SJSA1 (cell line): ENCODE measurements around the gene HMCN2. TPM values are rescaled to one million over a fixed set of nuclear protein-coding genes. Genes with fewer than 3 reads are reported as not detected.
A peak's percentile ranks its signal among the peaks of the same experiment; 100 is the strongest.

Source experiments
- DNase-seq, 2 experiments: peaks; one replicate each; pipeline ENCODE4 v3.0.0-alpha.2; 2015 to 2020; ENCODE audit warnings: low spot score in 2 of 2, low read depth in 1 of 2
- H3K27ac ChIP-seq: fragments of 250-450 bp; sonication (Bioruptor Pico); 2 replicates; pipeline ENCODE4 v1.5.1; 2020; ENCODE audit warnings: mild to moderate bottlenecking, moderate library complexity
- H3K27me3 ChIP-seq: fragments of 250-450 bp; sonication (Bioruptor Pico); replicated peaks from 2 replicates; pipeline ENCODE4 v1.5.1; 2020; ENCODE audit warnings: mild to moderate bottlenecking, moderate library complexity
- H3K36me3 ChIP-seq: fragments of 250-450 bp; sonication (Bioruptor Pico); 2 replicates; pipeline ENCODE4 v1.5.1; 2020; ENCODE audit warnings: mild to moderate bottlenecking
- H3K4me1 ChIP-seq: fragments of 250-450 bp; sonication (Bioruptor Pico); replicated peaks from 2 replicates; pipeline ENCODE4 v1.6.1; 2021; ENCODE audit warnings: mild to moderate bottlenecking
- H3K4me3 ChIP-seq: fragments of 250-450 bp; sonication (Bioruptor Pico); 2 replicates; pipeline ENCODE4 v1.5.1; 2020; ENCODE audit warnings: mild to moderate bottlenecking
- H3K9me3 ChIP-seq: fragments of 250-450 bp; sonication (Bioruptor Pico); replicated peaks from 2 replicates; pipeline ENCODE4 v1.5.1; 2020; ENCODE audit warnings: mild to moderate bottlenecking
- total RNA-seq: library from RNA; depleted of rRNA; stranded (reverse); fragments of >200 nt; shearing (Covaris generic); gene quantifications from 2 replicates; pipeline ENCODE4 v1.2.3, GENCODE V29; 2014

Gene HMCN2
- total RNA-seq, 1 experiment from 2014 or later = 1.9 TPM

- peaks cover 29% of the 10 kb centered on the region for H3K4me1 ChIP-seq
- H3K36me3 ChIP-seq = no peaks in the 10 kb centered on the region
- H3K27ac ChIP-seq = no peak overlapping the region
- no peak overlapping the region for H3K4me3 ChIP-seq
- H3K9me3 ChIP-seq = no peaks in the 10 kb centered on the region
- DNase-seq = no peak
- H3K27me3 ChIP-seq = no peaks in the 10 kb centered on the region
These were observed 184.9 kb downstream of the HMCN2 start for GRCh38 chr9:130450344-130451003.

GRCh38 chr9:130451004-130451390, 185.4 kb downstream of the HMCN2 start:
- Histone ChIP-seq H3K36me3 (no peaks in the 10 kb centered on the region), H3K4me3 (no peak overlapping the region), H3K4me1 (peaks cover 24% of the 10 kb centered on the region), H3K27ac (no peak overlapping the region), H3K9me3 (no peaks in the 10 kb centered on the region), H3K27me3 (no peaks in the 10 kb centered on the region)
- no peak for DNase-seq

DNA sequence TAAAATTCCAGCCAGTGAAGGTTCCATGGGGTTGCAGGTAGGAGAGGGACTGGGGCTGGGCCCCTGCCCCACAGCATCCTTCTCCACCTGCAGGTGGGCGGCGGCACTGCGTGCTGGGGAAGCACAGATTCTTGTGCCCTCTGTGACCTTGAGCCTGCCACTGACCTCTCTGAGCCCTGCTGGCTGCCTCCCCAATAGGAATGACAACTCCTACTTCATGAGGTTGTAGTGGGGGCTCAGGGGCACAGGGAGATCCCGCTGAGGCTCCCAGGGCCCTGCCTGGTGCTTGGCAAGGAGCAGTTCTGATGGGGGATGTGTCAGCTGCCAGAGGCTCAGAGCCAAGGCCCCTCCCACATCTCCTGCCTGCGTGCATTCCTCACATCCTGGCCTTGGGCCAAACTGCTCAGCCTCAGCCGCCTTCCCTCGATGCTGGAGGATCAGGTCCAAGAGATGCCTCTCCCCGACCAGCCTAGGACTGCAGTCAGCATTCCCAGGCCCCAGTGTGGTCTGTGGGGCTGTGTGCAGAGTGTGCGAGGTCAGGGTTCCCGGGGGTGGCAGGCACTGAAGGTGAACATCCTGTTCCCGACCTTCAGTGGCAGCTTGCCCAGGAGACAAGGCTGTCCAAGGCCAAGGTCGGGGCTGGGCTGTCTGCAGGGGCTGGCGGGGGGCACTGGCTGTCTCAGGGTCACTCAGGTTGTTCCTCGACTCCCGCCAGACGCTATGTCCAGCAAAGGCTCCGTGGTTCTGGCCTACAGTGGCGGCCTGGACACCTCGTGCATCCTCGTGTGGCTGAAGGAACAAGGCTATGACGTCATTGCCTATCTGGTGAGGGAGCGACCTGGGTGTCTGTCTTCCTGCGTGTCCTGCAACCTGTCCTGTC, 186.2 kb downstream of the HMCN2 start:
- Histone ChIP-seq H3K27ac (no peak overlapping the region), H3K9me3 (no peaks in the 10 kb centered on the region), H3K36me3 (no peaks in the 10 kb centered on the region), H3K27me3 (no peaks in the 10 kb centered on the region), H3K4me1 (peaks cover 19% of the 10 kb centered on the region), H3K4me3 (no peak overlapping the region)
- peak; percentile 80 to 89 for DNase-seq

DNA sequence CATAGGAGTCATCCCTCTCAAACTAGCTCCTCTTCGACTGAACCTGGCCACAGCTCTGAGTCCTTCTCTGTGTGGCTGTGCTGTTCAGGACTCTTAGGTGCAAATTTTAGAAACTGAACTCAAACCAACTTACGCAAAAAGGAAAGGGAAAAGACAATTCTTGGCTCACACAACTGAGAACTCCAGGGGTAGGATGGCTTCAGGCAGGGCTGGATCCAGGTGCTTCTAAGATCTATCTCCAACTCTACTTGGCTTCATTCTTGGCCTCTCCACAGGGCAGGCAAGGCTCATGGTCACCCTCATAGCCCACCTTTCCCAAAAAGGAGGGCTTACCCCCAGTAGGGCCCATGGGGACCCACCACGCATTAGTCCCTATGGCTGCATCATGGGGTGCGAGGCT, 187.3 kb downstream of the HMCN2 start:
- no peaks in the 10 kb centered on the region for H3K36me3 ChIP-seq
- no peak overlapping the region for H3K27ac ChIP-seq
- no peaks in the 10 kb centered on the region for H3K9me3 ChIP-seq
- no peak overlapping the region for H3K4me3 ChIP-seq
- H3K27me3 ChIP-seq = no peaks in the 10 kb centered on the region
- no peak for DNase-seq
- H3K4me1 ChIP-seq = peaks cover 19% of the 10 kb centered on the region

- Histone ChIP-seq H3K27me3 (no peaks in the 10 kb centered on the region), H3K27ac (no peak overlapping the region), H3K9me3 (no peaks in the 10 kb centered on the region), H3K4me3 (no peak overlapping the region), H3K36me3 (no peaks in the 10 kb centered on the region), H3K4me1 (peaks cover 15% of the 10 kb centered on the region)
- DNase-seq = no peak
These were observed 187.9 kb downstream of the HMCN2 start for GRCh38 chr9:130453487-130453886.

DNA sequence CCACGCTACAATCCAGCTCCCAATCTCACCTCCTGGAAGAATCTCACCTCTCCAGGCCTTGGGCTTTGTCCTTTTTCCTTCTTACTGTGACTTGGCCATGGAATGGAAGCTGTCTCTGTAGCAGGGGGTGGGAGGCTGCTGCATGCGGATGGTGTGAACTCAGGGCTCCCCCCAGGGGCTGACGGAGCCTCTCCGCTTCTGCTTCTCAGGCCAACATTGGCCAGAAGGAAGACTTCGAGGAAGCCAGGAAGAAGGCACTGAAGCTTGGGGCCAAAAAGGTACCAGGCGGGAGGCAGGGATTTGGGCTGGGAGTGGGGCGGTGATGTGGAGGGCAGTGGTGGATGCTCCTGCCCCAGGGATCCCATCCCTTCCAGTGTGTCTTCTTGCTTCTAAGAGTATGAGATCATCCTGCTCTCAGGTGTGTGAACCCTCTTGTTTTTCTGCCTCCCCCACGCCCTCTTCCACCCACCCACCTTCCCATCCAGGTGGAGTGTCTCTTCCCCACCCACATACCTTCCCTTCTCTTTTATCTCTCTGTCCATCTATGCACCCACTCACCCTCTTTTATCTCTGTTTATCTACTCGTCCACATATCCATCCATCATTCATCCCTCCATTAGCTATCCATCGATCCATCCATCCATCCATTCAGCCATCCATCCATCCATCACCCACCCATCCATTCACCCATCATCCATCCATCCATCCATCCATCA, 188.7 kb downstream of the HMCN2 start:
- no peaks in the 10 kb centered on the region for H3K36me3 ChIP-seq
- no peak overlapping the region for H3K4me3 ChIP-seq
- H3K9me3 ChIP-seq = no peaks in the 10 kb centered on the region
- H3K4me1 ChIP-seq = peaks cover 21% of the 10 kb centered on the region
- H3K27ac ChIP-seq = no peak overlapping the region
- H3K27me3 ChIP-seq = no peaks in the 10 kb centered on the region
- DNase-seq = no peak

GRCh38 chr9:130454812-130455325, 189.3 kb downstream of the HMCN2 start:
- no peak for DNase-seq
- Histone ChIP-seq H3K27me3 (no peaks in the 10 kb centered on the region), H3K36me3 (no peaks in the 10 kb centered on the region), H3K4me3 (no peak overlapping the region), H3K4me1 (peaks cover 27% of the 10 kb centered on the region), H3K9me3 (no peaks in the 10 kb centered on the region), H3K27ac (no peak overlapping the region)

DNA sequence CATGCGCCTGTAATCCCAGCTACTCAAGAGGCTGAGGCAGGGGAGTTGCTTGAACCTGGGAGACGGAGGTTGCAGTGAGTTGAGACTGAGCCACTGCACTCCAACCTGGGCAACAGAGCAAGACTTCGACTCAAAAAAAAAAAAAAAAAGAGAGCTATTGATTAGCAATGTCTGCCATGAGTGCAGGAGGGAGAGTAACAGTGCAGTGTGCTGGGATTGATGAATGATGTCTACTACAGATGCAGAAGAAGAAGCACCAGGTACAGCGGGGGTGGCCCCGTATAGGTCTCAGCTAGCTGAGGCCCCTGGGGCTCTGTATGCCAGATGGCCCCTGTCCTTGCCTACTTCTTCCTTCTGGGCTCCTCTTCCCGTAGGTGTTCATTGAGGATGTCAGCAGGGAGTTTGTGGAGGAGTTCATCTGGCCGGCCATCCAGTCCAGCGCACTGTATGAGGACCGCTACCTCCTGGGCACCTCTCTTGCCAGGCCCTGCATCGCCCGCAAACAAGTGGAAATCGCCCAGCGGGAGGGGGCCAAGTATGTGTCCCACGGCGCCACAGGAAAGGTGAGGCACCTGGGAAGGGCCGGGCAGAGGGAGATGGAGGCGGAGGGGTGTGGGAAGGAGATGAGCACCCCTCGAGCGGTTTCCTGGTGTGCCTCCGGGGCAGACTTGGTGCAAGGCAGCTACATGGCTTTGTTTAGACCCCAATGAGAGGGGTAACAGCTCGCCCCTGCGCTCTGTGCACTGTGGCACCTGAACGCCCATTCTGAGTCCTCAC, 192.7 kb downstream of the HMCN2 start:
- no peaks in the 10 kb centered on the region for H3K9me3 ChIP-seq
- H3K4me3 ChIP-seq = no peak overlapping the region
- no peak overlapping the region for H3K27ac ChIP-seq
- no peaks in the 10 kb centered on the region for H3K27me3 ChIP-seq
- peaks cover 28% of the 10 kb centered on the region for H3K4me1 ChIP-seq
- H3K36me3 ChIP-seq = no peaks in the 10 kb centered on the region
- DNase-seq = no peak

GRCh38 chr9:130458804-130459067, 193.2 kb downstream of the HMCN2 start:
- peaks cover 28% of the 10 kb centered on the region for H3K4me1 ChIP-seq
- peak overlapping the region; percentile 69 for H3K27ac ChIP-seq
- no peaks in the 10 kb centered on the region for H3K27me3 ChIP-seq
- H3K36me3 ChIP-seq = no peaks in the 10 kb centered on the region
- no peak for DNase-seq
- no peaks in the 10 kb centered on the region for H3K9me3 ChIP-seq
- no peak overlapping the region for H3K4me3 ChIP-seq

GRCh38 chr9:130459151-130459550, 193.6 kb downstream of the HMCN2 start:
- H3K9me3 ChIP-seq = no peaks in the 10 kb centered on the region

GRCh38 chr9:130459941-130460669, 194.5 kb downstream of the HMCN2 start:
- H3K27ac ChIP-seq = peak overlapping the region; percentile 69
- no peak overlapping the region for H3K4me3 ChIP-seq
- no peaks in the 10 kb centered on the region for H3K9me3 ChIP-seq
- no peaks in the 10 kb centered on the region for H3K36me3 ChIP-seq
- H3K27me3 ChIP-seq = no peaks in the 10 kb centered on the region
- H3K4me1 ChIP-seq = peaks cover 28% of the 10 kb centered on the region
- peak; percentile 82 to 87 for DNase-seq

More at GRCh38 chr9:130459151-130459550, 193.6 kb downstream of the HMCN2 start:
- Histone ChIP-seq H3K27ac (peak overlapping the region; percentile 69), H3K4me3 (no peak overlapping the region), H3K4me1 (peaks cover 28% of the 10 kb centered on the region), H3K27me3 (no peaks in the 10 kb centered on the region), H3K36me3 (no peaks in the 10 kb centered on the region)
- peak in 1 of 2 experiments; percentile 72 for DNase-seq

- DNase-seq = peak; percentile 48 to 61
- peaks cover 28% of the 10 kb centered on the region for H3K4me1 ChIP-seq
- no peak overlapping the region for H3K27ac ChIP-seq
- H3K36me3 ChIP-seq = no peaks in the 10 kb centered on the region
- no peak overlapping the region for H3K4me3 ChIP-seq
- no peaks in the 10 kb centered on the region for H3K27me3 ChIP-seq
- H3K9me3 ChIP-seq = no peaks in the 10 kb centered on the region
These were observed 195.7 kb downstream of the HMCN2 start for GRCh38 chr9:130461218-130461630.

GRCh38 chr9:130461731-130462130, 196.2 kb downstream of the HMCN2 start:
- Histone ChIP-seq H3K4me3 (no peak overlapping the region), H3K27me3 (no peaks in the 10 kb centered on the region), H3K9me3 (no peaks in the 10 kb centered on the region), H3K4me1 (peaks cover 28% of the 10 kb centered on the region), H3K27ac (no peak overlapping the region), H3K36me3 (no peaks in the 10 kb centered on the region)
- no peak for DNase-seq
